HepG2 (cell line): ENCODE data around the gene SPOCD1. TPM values are rescaled to one million over a fixed set of nuclear protein-coding genes. Genes with fewer than 3 reads are reported as not detected.

Experiments
- ATAC-seq: fragments of 200-7000 bp; cut with Tn5 transposase; 3 replicates; pipeline ENCODE4 v1.9.1; 2020; ENCODE audit warnings: mild to moderate bottlenecking, moderate library complexity
- BruUV-seq: library from RNA; stranded (reverse); fragments of 400-500 nt; replicated peaks from 2 replicates; lab custom pipeline; 2021; lab: Mats Ljungman, UMichigan
- CTCF ChIA-PET: fragments of 300-600 bp; formaldehyde crosslinking; extraction: SDS; loops from one replicate; lab custom pipeline; 2021; ENCODE audit warnings: low total read pairs, inconsistent platforms, low intra/inter-chr PET ratio; lab: Yijun Ruan, JAX
- POLR2A ChIA-PET: fragments of 350-600 bp; sonication (Branson Sonifier 250); formaldehyde crosslinking; loops from one replicate; lab custom pipeline; 2020; ENCODE audit warnings: antibody characterized with exemption, inconsistent platforms; lab: Yijun Ruan, JAX
- DNase-seq: peaks from one replicate; pipeline ENCODE4 v3.0.0-alpha.2; 2015; ENCODE audit warnings: low spot score
- FAIRE-seq: peaks from 3 replicates; lab custom pipeline; 2011; peaks lifted over from hg19 to GRCh38; lab: Jason Lieb, UNC
- H2AFZ ChIP-seq: one replicate; pipeline ENCODE4 v1.6.1; 2011; ENCODE audit warnings: low read length, inconsistent platforms
- H3K27ac ChIP-seq: fragments of 300-600 bp; 3 replicates; pipeline ENCODE4 v1.8.0; 2011; ENCODE audit warnings: mixed run types, mild to moderate bottlenecking, mixed read lengths, low read length, inconsistent platforms; ENCODE audit not compliant: insufficient read depth; ENCODE audit errors: extremely low read length
- H3K27me3 ChIP-seq, 2 experiments: fragments of 200-600 bp in 1 of 2; 2 replicates in 1 of 2; 3 replicates in 1 of 2; pipeline versions ENCODE4 v1.6.0 to v1.8.0; 2011; ENCODE audit warnings: low read length in 2 of 2, mild to moderate bottlenecking in 2 of 2, moderate library complexity in 2 of 2, inconsistent platforms in 1 of 2; ENCODE audit not compliant: insufficient read depth in 2 of 2, control insufficient read depth in 1 of 2
- H3K36me3 ChIP-seq, 2 experiments: fragments of 200-600 bp in 1 of 2; replicated peaks in 1 of 2; 2 replicates in 1 of 2; 3 replicates in 1 of 2; pipeline versions ENCODE4 v1.5.1 to v1.8.0; 2011; ENCODE audit warnings: low read length in 2 of 2, inconsistent platforms in 1 of 2; ENCODE audit not compliant: insufficient read depth in 2 of 2, control insufficient read depth in 1 of 2
- H3K4me1 ChIP-seq: 2 replicates; pipeline ENCODE4 v1.5.1; 2012; ENCODE audit warnings: low read length, inconsistent platforms; ENCODE audit not compliant: insufficient read depth
- H3K4me2 ChIP-seq: 2 replicates; pipeline ENCODE4 v1.6.0; 2011; ENCODE audit warnings: low read depth, low read length, inconsistent platforms
- H3K4me3 ChIP-seq, 3 experiments: fragments of 200-600 bp in 1 of 3; sonication (generic), shearing (Covaris generic) in 1 of 3; replicated peaks in 1 of 3; 2 replicates each; pipeline ENCODE4 v1.5.1; 2011 to 2016; ENCODE audit warnings: low read length in 3 of 3, inconsistent platforms in 2 of 3, low read depth in 2 of 3, mild to moderate bottlenecking in 2 of 3, control low read depth in 1 of 3, mixed read lengths in 1 of 3; ENCODE audit not compliant: insufficient read depth in 1 of 3
- H3K79me2 ChIP-seq: one replicate; pipeline ENCODE4 v1.6.1; 2011; ENCODE audit warnings: low read length, inconsistent platforms; ENCODE audit not compliant: insufficient read depth
- H3K9ac ChIP-seq: 2 replicates; pipeline ENCODE4 v1.6.0; 2011; ENCODE audit warnings: mild to moderate bottlenecking, low read depth, low read length, inconsistent platforms; ENCODE audit not compliant: insufficient read depth
- H3K9me3 ChIP-seq: 2 replicates; pipeline ENCODE4 v1.5.1; 2012; ENCODE audit warnings: mild to moderate bottlenecking, low read length
- H4K20me1 ChIP-seq: 2 replicates; pipeline ENCODE4 v1.6.0; 2011; ENCODE audit warnings: inconsistent platforms, mild to moderate bottlenecking, low read length, moderate library complexity; ENCODE audit not compliant: insufficient read depth
- ATRX ChIP-seq: sonication (generic); formaldehyde crosslinking; IDR thresholded peaks from 2 replicates; pipeline ENCODE4 v1.4.0; 2020; ENCODE audit warnings: missing genetic modification reagents, borderline replicate concordance
- CBX1 ChIP-seq: IDR thresholded peaks from one replicate; pipeline ENCODE4 v1.6.1; 2016; ENCODE audit warnings: antibody characterized with exemption, low read depth
- ETV6 ChIP-seq: sonication (generic); formaldehyde crosslinking; conservative IDR thresholded peaks from 2 replicates; pipeline ENCODE4 v1.4.0; 2020; ENCODE audit warnings: missing genetic modification reagents
- IRX3 ChIP-seq: sonication (generic); formaldehyde crosslinking; IDR thresholded peaks from 2 replicates; pipeline ENCODE4 v1.8.1; 2023; ENCODE audit warnings: mild to moderate bottlenecking, low read depth, missing genetic modification reagents, borderline replicate concordance
- KDM1A ChIP-seq: IDR thresholded peaks from 2 replicates; pipeline ENCODE4 v1.6.1; 2016; ENCODE audit warnings: missing compliant biosample characterization
- MAFG ChIP-seq: sonication (generic); formaldehyde crosslinking; IDR thresholded peaks from 2 replicates; pipeline ENCODE4 v1.5.1; 2020; ENCODE audit warnings: mild to moderate bottlenecking, missing genetic modification reagents
- MTA3 ChIP-seq: sonication (generic); formaldehyde crosslinking; IDR thresholded peaks from 2 replicates; pipeline ENCODE4 v1.4.0; 2020; ENCODE audit warnings: missing genetic modification reagents
- NFE2L2 ChIP-seq: fragments of 150-350 bp; IDR thresholded peaks from 2 replicates; pipeline ENCODE4 v1.6.1; 2014; ENCODE audit warnings: low read length
- NFRKB ChIP-seq: fragments of 450-650 bp; IDR thresholded peaks from 2 replicates; pipeline ENCODE4 v1.6.1; 2017
- RNF2 ChIP-seq: fragments of 450-650 bp; conservative IDR thresholded peaks from 2 replicates; pipeline ENCODE4 v1.6.1; 2016; ENCODE audit warnings: low read depth
- TEAD2 ChIP-seq: sonication (generic); formaldehyde crosslinking; IDR thresholded peaks from 2 replicates; pipeline ENCODE4 v1.9.0; 2021; ENCODE audit warnings: missing genetic modification reagents
- ZBTB1 ChIP-seq: sonication (generic); formaldehyde crosslinking; IDR thresholded peaks from 2 replicates; pipeline ENCODE4 v1.4.0; 2020; ENCODE audit warnings: missing genetic modification reagents, borderline replicate concordance
- ZFP36L1 ChIP-seq: sonication (generic); formaldehyde crosslinking; IDR thresholded peaks from 2 replicates; pipeline ENCODE4 v1.8.0; 2022; ENCODE audit warnings: mild to moderate bottlenecking, missing genetic modification reagents, moderate library complexity
- ZNF20 ChIP-seq: sonication (generic); formaldehyde crosslinking; IDR thresholded peaks from 2 replicates; pipeline ENCODE4 v1.4.0; 2020; ENCODE audit warnings: mild to moderate bottlenecking, moderate library complexity, missing genetic modification reagents
- ZNF207 ChIP-seq: fragments of 450-650 bp; IDR thresholded peaks from 2 replicates; pipeline ENCODE4 v1.6.1; 2016; ENCODE audit warnings: antibody characterized with exemption, borderline replicate concordance
- ZNF569 ChIP-seq: sonication (generic); formaldehyde crosslinking; IDR thresholded peaks from 2 replicates; pipeline ENCODE4 v1.5.0; 2020; ENCODE audit warnings: mild to moderate bottlenecking, missing genetic modification reagents, moderate library complexity, borderline replicate concordance
- ZZZ3 ChIP-seq: sonication (generic); formaldehyde crosslinking; IDR thresholded peaks from 2 replicates; pipeline ENCODE4 v1.4.0; 2020; ENCODE audit warnings: missing genetic modification reagents, mild to moderate bottlenecking, borderline replicate concordance
- WGBS: methylation state at CpG from one replicate; pipeline ENCODE4 v1.1.6; 2017; ENCODE audit warnings: low lambda C conversion rate; 5-methylcytosine and 5-hydroxymethylcytosine counted together
- in situ Hi-C: cut with HindIII; loops from 2 replicates; pipeline ENCODE4 v1.10.0; 2017; ENCODE audit warnings: low pct_unique_long_range_greater_than_20kb; ENCODE audit not compliant: extremely low pct_ligation_motif_present
- intact Hi-C: fragments of 100-400 bp; cut with micrococcal nuclease; formaldehyde crosslinking; loops from one replicate; pipeline ENCODE4 v1.10.0; 2022; ENCODE audit not compliant: unreplicated experiment
- polyA plus RNA-seq, 8 experiments: library from polyadenylated mRNA; depleted of rRNA in 3 of 8; stranded (reverse) in 7 of 8; unstranded in 1 of 8; fragments of >200 nt; fragmentation: Illumina TruSeq in 4 of 8; extraction: Trizol in 4 of 8; gene quantifications; 2 replicates each; pipeline versions ENCODE4 v1.2.1 to v1.2.3, GENCODE V29; 2011 to 2016; ENCODE audit warnings: low read depth in 4 of 8, missing spikeins in 1 of 8, mixed read lengths in 1 of 8; ENCODE audit not compliant: insufficient read depth in 1 of 8
- total RNA-seq, 5 experiments: library from RNA; depleted of rRNA; stranded (reverse); fragments of >200 nt; fragmentation: Illumina TruSeq; extraction: Trizol; gene quantifications; 2 replicates each; pipeline ENCODE4 v1.2.3, GENCODE V29; 2016; ENCODE audit warnings: low read depth in 1 of 5
- TF ChIP-seq, protein P1 (sequence below): sonication (generic); formaldehyde crosslinking; IDR thresholded peaks from 2 replicates; pipeline ENCODE4 v1.4.0; 2020; ENCODE audit warnings: mild to moderate bottlenecking, low read depth, missing genetic modification reagents
- TF ChIP-seq, protein P2 (sequence below): IDR thresholded peaks from 2 replicates; pipeline ENCODE4 v1.6.1; 2016; ENCODE audit warnings: missing compliant biosample characterization, missing genetic modification reagents, borderline replicate concordance
- TF ChIP-seq, protein P3 (sequence below): sonication (generic); formaldehyde crosslinking; IDR thresholded peaks from 2 replicates; pipeline ENCODE4 v1.4.0; 2020; ENCODE audit warnings: missing genetic modification reagents

SPOCD1 gene
- total and polyA plus RNA-seq, 2 of the 13 experiments (the other 11 are each of a cell fraction or from before 2014, with no cell fraction given) = 0.24 to 0.29 TPM

DNA sequence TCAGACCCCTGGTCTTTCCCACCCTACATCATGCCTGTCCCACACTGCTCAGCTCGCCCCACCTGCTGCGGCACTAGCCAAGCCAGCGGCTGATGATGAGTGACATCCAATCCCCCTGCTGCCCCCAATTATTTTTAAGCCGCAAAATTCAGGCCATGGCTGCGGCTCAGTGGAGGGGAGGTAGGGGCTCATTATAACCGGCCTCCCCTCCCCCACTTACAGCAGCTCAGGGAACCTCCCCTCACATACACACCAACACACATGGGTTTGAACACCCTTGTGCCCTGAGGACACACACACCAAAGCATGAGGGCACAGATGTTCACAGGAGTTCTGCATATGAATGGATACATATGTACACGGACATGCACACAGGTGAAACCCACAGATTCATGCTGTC is 57.0 kb downstream of the SPOCD1 start:
- intact Hi-C loops (no loop called here), in situ Hi-C loops (no loop called here)
- WGBS = 0% methylated on average over 1 of the region's 7 CpGs
- Histone ChIP-seq H3K9me3 (no peaks in the 10 kb centered on the region), H3K4me1 (peaks cover 24% of the 10 kb centered on the region), H3K36me3 (no peaks in the 10 kb centered on the region), H3K4me2 (no peak overlapping the region), H3K79me2 (no peaks in the 10 kb centered on the region), H2AFZ (no peak overlapping the region), H3K27ac (no peak overlapping the region), H3K27me3 (peaks cover 16 to 67% of the 10 kb centered on the region in 2 experiments), H3K4me3 (no peak overlapping the region), H4K20me1 (no peaks in the 10 kb centered on the region), H3K9ac (no peak overlapping the region)
- TF ChIP-seq, protein P1, sequence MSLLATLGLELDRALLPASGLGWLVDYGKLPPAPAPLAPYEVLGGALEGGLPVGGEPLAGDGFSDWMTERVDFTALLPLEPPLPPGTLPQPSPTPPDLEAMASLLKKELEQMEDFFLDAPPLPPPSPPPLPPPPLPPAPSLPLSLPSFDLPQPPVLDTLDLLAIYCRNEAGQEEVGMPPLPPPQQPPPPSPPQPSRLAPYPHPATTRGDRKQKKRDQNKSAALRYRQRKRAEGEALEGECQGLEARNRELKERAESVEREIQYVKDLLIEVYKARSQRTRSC (CRISPR knock-in tag) = no peak
- no peak for TF ChIP-seq ZFP36L1 (CRISPR knock-in tag)
- TF ChIP-seq NFRKB = no peak
- TF ChIP-seq ZNF20 (CRISPR knock-in tag) = no peak
- TF ChIP-seq ZBTB1 (CRISPR knock-in tag) = no peak
- no peak for TF ChIP-seq ZZZ3
- TF ChIP-seq, protein P2, sequence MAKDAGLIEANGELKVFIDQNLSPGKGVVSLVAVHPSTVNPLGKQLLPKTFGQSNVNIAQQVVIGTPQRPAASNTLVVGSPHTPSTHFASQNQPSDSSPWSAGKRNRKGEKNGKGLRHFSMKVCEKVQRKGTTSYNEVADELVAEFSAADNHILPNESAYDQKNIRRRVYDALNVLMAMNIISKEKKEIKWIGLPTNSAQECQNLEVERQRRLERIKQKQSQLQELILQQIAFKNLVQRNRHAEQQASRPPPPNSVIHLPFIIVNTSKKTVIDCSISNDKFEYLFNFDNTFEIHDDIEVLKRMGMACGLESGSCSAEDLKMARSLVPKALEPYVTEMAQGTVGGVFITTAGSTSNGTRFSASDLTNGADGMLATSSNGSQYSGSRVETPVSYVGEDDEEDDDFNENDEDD (CRISPR knock-in tag) = no peak
- TF ChIP-seq MTA3 (CRISPR knock-in tag) = no peak
- no peak for TF ChIP-seq IRX3
- TF ChIP-seq ATRX (CRISPR knock-in tag) = no peak
- TF ChIP-seq, protein P3, sequence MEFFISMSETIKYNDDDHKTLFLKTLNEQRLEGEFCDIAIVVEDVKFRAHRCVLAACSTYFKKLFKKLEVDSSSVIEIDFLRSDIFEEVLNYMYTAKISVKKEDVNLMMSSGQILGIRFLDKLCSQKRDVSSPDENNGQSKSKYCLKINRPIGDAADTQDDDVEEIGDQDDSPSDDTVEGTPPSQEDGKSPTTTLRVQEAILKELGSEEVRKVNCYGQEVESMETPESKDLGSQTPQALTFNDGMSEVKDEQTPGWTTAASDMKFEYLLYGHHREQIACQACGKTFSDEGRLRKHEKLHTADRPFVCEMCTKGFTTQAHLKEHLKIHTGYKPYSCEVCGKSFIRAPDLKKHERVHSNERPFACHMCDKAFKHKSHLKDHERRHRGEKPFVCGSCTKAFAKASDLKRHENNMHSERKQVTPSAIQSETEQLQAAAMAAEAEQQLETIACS (CRISPR knock-in tag) = no peak
- TF ChIP-seq CBX1 = no peak
- no peak for TF ChIP-seq MAFG (CRISPR knock-in tag)
- no peak for TF ChIP-seq TEAD2 (CRISPR knock-in tag)
- TF ChIP-seq NFE2L2 = no peak
- no peak for TF ChIP-seq ETV6 (CRISPR knock-in tag)
- TF ChIP-seq ZNF207 = no peak
- no peak for TF ChIP-seq ZNF569 (CRISPR knock-in tag)
- TF ChIP-seq KDM1A (CRISPR knock-in tag) = no peak
- no peak for TF ChIP-seq RNF2
- POLR2A ChIA-PET = no interaction called here
- DNase-seq = no peak
- BruUV-seq = no TSS peak
- CTCF ChIA-PET = no interaction called here
- no peak for FAIRE-seq
- ATAC-seq = no peak
